HCT116 (cell line): ENCODE results near the gene PPM1F. TPM values are rescaled to one million over a fixed set of nuclear protein-coding genes. Genes with fewer than 3 reads are reported as not detected.

Experiments used
- ATAC-seq: fragments of 200-7000 bp; cut with Tn5 transposase; 2 replicates; pipeline ENCODE4 v1.9.1; 2020; ENCODE audit warnings: mild to moderate bottlenecking, moderate library complexity
- BruUV-seq: library from RNA; stranded (reverse); fragments of 400-500 nt; replicated peaks from 2 replicates; lab custom pipeline; 2021; lab: Mats Ljungman, UMichigan
- CTCF ChIA-PET: fragments of 300-600 bp; sonication (Branson Sonifier 250); formaldehyde crosslinking; loops from one replicate; lab custom pipeline; 2021; ENCODE audit warnings: antibody characterized with exemption; lab: Charles Lee
- POLR2A ChIA-PET: fragments of 300-600, 350-600 bp; sonication (Branson Sonifier 250); formaldehyde crosslinking; loops from one replicate; lab custom pipeline; 2021; ENCODE audit warnings: antibody characterized with exemption; lab: Charles Lee
- RAD21 ChIA-PET, 2 experiments: fragments of 300-600 bp; sonication (Branson Sonifier 250); formaldehyde crosslinking; loops; one replicate each; lab custom pipeline; 2023; ENCODE audit warnings: low total read pairs in 2 of 2; ENCODE audit not compliant: uncharacterized antibody in 2 of 2, unreplicated experiment in 2 of 2, low non-redundant PET in 1 of 2; lab: Charles Lee
- DNase-seq: peaks from one replicate; pipeline ENCODE4 v3.0.0-alpha.2; 2010; ENCODE audit warnings: low read depth, low spot score
- H2AFZ ChIP-seq: fragments of 200-600 bp; shearing (Covaris generic), sonication (generic); 2 replicates; pipeline ENCODE4 v1.6.1; 2017; ENCODE audit warnings: low read depth, mixed run types, mixed read lengths, antibody characterized with exemption, low read length; ENCODE audit not compliant: poor library complexity, severe bottlenecking
- H3K27ac ChIP-seq: 2 replicates; pipeline ENCODE4 v1.5.1; 2012; ENCODE audit warnings: low read depth, low read length
- H3K27me3 ChIP-seq: fragments of 200-600 bp; sonication (generic); 2 replicates; pipeline ENCODE4 v1.6.1; 2016; ENCODE audit warnings: mixed run types, low read length, mixed read lengths; ENCODE audit not compliant: insufficient read depth
- H3K36me3 ChIP-seq, 2 experiments: fragments of 200-500 bp in 1 of 2; fragments of 200-600 bp in 1 of 2; sonication (Bioruptor generic) in 1 of 2; sonication (generic) in 1 of 2; 2 replicates each; pipeline versions ENCODE4 v1.5.1 to v1.6.1; 2014 to 2016; ENCODE audit warnings: low read length in 2 of 2, inconsistent platforms in 1 of 2, mixed read lengths in 1 of 2, mixed run types in 1 of 2; ENCODE audit not compliant: insufficient read depth in 2 of 2, control insufficient read depth in 1 of 2
- H3K4me1 ChIP-seq, 2 experiments: fragments of 200-600 bp in 1 of 2; sonication (generic) in 1 of 2; 2 replicates each; pipeline versions ENCODE4 v1.5.1 to v1.6.1; 2012 to 2017; ENCODE audit warnings: low read length in 2 of 2, inconsistent platforms in 1 of 2, mild to moderate bottlenecking in 1 of 2, mixed read lengths in 1 of 2, mixed run types in 1 of 2, moderate library complexity in 1 of 2; ENCODE audit not compliant: insufficient read depth in 2 of 2, control insufficient read depth in 1 of 2
- H3K4me2 ChIP-seq: fragments of 200-600 bp; sonication (generic); 2 replicates; pipeline ENCODE4 v1.6.1; 2017; ENCODE audit warnings: mixed run types, low read length, mixed read lengths
- H3K4me3 ChIP-seq, 2 experiments: fragments of 200-600 bp in 1 of 2; sonication (generic) in 1 of 2; replicated peaks in 1 of 2; 2 replicates each; pipeline ENCODE4 v1.5.1; 2011 to 2016; ENCODE audit warnings: low read length in 2 of 2, control low read depth in 1 of 2, low read depth in 1 of 2, mild to moderate bottlenecking in 1 of 2, mixed read lengths in 1 of 2, mixed run types in 1 of 2
- H3K79me2 ChIP-seq: fragments of 200-600 bp; sonication (generic); 2 replicates; pipeline ENCODE4 v1.6.1; 2017; ENCODE audit warnings: mild to moderate bottlenecking, mixed run types, low read length, moderate library complexity, mixed read lengths; ENCODE audit not compliant: insufficient read depth
- H3K9ac ChIP-seq: fragments of 200-600 bp; sonication (generic); 2 replicates; pipeline ENCODE4 v1.6.1; 2016; ENCODE audit warnings: low read length, mixed read lengths
- H3K9me2 ChIP-seq: fragments of 200-600 bp; sonication (generic), shearing (Covaris generic); 2 replicates; pipeline ENCODE4 v1.6.1; 2017; ENCODE audit warnings: mixed run types, mild to moderate bottlenecking, moderate library complexity; ENCODE audit not compliant: insufficient read depth
- H3K9me3 ChIP-seq, 2 experiments: fragments of 200-500 bp in 1 of 2; fragments of 200-600 bp in 1 of 2; sonication (Bioruptor generic) in 1 of 2; sonication (generic) in 1 of 2; 2 replicates each; pipeline ENCODE4 v1.6.1; 2014 to 2017; ENCODE audit warnings: low read length in 2 of 2, mixed read lengths in 2 of 2, inconsistent platforms in 1 of 2, low read depth in 1 of 2, mild to moderate bottlenecking in 1 of 2, mixed run types in 1 of 2, moderate library complexity in 1 of 2; ENCODE audit not compliant: control insufficient read depth in 1 of 2, insufficient read depth in 1 of 2
- H4K20me1 ChIP-seq: fragments of 200-600 bp; sonication (generic), shearing (Covaris generic); 2 replicates; pipeline ENCODE4 v1.6.1; 2017; ENCODE audit warnings: mixed run types, mild to moderate bottlenecking, moderate library complexity; ENCODE audit not compliant: insufficient read depth
- CEBPB ChIP-seq: IDR thresholded peaks from 2 replicates; pipeline ENCODE4 v1.6.1; 2012; ENCODE audit warnings: low read depth
- EZH2phosphoT487 ChIP-seq: fragments of 200-600 bp; IDR thresholded peaks from 2 replicates; pipeline ENCODE4 v1.6.1; 2018; ENCODE audit warnings: antibody characterized with exemption, borderline replicate concordance
- MAX ChIP-seq: IDR thresholded peaks from 2 replicates; pipeline ENCODE4 v1.6.1; 2012
- SRF ChIP-seq: IDR thresholded peaks from 2 replicates; pipeline ENCODE4 v1.6.1; 2012; ENCODE audit warnings: low read depth
- intact Hi-C: fragments of 100-400 bp; cut with micrococcal nuclease; formaldehyde crosslinking; loops from 2 replicates; pipeline ENCODE4 v1.10.0; 2022
- total RNA-seq: library from RNA; stranded (reverse); gene quantifications from one replicate; pipeline ENCODE4 v1.2.1, GENCODE V29; 2021; ENCODE audit not compliant: unreplicated experiment

PPM1F gene
- total RNA-seq, 1 experiment from 2014 or later = 27.3 TPM

GRCh38 chr22:21991774-21992173 lies 39.1 kb upstream of the PPM1F start:
- POLR2A ChIA-PET = no interaction called here
- Histone ChIP-seq H2AFZ (no peak overlapping the region), H3K9me2 (no peaks in the 10 kb centered on the region), H3K27ac (no peak overlapping the region), H3K4me1 (no peaks in the 10 kb centered on the region), H3K27me3 (no peaks in the 10 kb centered on the region), H4K20me1 (no peaks in the 10 kb centered on the region), H3K4me2 (no peak overlapping the region), H3K79me2 (no peaks in the 10 kb centered on the region), H3K9ac (no peak overlapping the region), H3K4me3 (no peak overlapping the region), H3K36me3 (no peaks in the 10 kb centered on the region), H3K9me3 (no peaks in the 10 kb centered on the region)
- CTCF ChIA-PET = interaction anchor here (1.7 kb wide), 1 partner anchor 20 kb away, joined by 4 read pairs; no protein-coding TSS in a partner anchor
- RAD21 ChIA-PET = no interaction called here
- intact Hi-C loops = no loop called here
- TF ChIP-seq EZH2phosphoT487 (no peak), CEBPB (no peak)
- no TSS peak for BruUV-seq
- ATAC-seq (no peak), DNase-seq (no peak)

GRCh38 chr22:21991304-21991596 lies 38.6 kb upstream of the PPM1F start:
- Histone ChIP-seq H4K20me1 (no peaks in the 10 kb centered on the region), H3K4me3 (no peak overlapping the region), H3K4me2 (no peak overlapping the region), H3K4me1 (no peaks in the 10 kb centered on the region), H3K79me2 (no peaks in the 10 kb centered on the region), H3K9me2 (no peaks in the 10 kb centered on the region), H2AFZ (no peak overlapping the region), H3K9ac (no peak overlapping the region), H3K36me3 (no peaks in the 10 kb centered on the region), H3K27me3 (no peaks in the 10 kb centered on the region), H3K27ac (no peak overlapping the region), H3K9me3 (no peaks in the 10 kb centered on the region)
- no peak for DNase-seq
- POLR2A ChIA-PET = no interaction called here
- ATAC-seq = no peak
- BruUV-seq = no TSS peak
- RAD21 ChIA-PET = no interaction called here
- intact Hi-C loops = no loop called here
- TF ChIP-seq SRF (no peak), MAX (no peak)
- CTCF ChIA-PET = interaction anchor here (1.7 kb wide), 1 partner anchor 19 kb away, joined by 4 read pairs; no protein-coding TSS in a partner anchor
